Measurements from ENCODE around the gene ETNK1.

DNA sequence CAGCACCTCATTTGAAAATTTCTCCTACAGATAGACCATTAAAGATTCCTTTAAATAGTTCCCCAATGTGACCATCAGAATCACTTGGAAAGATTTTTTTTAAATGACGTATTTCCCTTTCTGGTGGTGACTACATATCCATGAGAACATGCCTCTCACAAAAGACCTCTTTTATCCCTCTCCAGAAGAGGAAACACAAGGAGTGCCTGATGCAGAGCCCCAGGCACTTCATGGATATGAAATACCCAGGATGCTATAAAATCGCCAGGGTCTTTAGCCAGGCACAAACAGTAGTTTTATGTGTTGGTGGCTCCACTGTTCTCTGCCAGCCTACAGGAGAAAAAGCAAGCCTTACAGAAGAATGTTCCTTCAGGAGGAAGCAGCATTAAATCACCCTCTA, 97.1 kb downstream of the ETNK1 start:
- TF ChIP-seq, protein P1, sequence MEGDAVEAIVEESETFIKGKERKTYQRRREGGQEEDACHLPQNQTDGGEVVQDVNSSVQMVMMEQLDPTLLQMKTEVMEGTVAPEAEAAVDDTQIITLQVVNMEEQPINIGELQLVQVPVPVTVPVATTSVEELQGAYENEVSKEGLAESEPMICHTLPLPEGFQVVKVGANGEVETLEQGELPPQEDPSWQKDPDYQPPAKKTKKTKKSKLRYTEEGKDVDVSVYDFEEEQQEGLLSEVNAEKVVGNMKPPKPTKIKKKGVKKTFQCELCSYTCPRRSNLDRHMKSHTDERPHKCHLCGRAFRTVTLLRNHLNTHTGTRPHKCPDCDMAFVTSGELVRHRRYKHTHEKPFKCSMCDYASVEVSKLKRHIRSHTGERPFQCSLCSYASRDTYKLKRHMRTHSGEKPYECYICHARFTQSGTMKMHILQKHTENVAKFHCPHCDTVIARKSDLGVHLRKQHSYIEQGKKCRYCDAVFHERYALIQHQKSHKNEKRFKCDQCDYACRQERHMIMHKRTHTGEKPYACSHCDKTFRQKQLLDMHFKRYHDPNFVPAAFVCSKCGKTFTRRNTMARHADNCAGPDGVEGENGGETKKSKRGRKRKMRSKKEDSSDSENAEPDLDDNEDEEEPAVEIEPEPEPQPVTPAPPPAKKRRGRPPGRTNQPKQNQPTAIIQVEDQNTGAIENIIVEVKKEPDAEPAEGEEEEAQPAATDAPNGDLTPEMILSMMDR (IDR thresholded peaks at IDR 0.05), result no peak
- TF ChIP-seq POLR2AphosphoS5 (IDR thresholded peaks at IDR 0.05) (no peak), EP300 (IDR thresholded peaks at IDR 0.05) (no peak), POLR2A (IDR thresholded peaks at IDR 0.05) (no peak)

All from gastroesophageal sphincter (tissue), 3 donors.